ENCODE measurements around the gene RAPGEF2.

DNA sequence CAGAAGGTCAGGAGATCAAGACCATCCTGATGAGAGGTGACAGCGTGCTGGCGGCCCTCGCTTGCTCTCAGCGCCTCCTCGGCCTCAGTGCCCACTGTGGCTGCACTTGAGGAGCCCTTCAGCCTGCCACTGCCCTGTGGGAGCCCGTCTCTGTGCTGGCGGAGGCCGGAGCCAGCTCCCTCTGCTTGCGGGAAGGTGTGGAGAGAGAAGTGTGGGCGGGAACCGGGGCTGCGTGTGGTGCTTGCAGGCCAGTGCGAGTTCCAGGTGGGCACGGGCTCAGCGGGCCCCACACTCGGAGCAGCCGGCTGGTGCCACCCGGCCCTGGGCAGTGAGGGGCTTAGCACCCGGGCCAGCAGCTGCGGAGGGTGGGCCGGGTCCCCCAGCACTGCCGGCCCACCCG is 286.9 kb downstream of the RAPGEF2 start:
- TF ChIP-seq SMC3 (IDR thresholded peaks at IDR 0.05; ENCODE audit: borderline replicate concordance, low read length) (no peak), RBBP5 (conservative IDR thresholded peaks at IDR 0.05) (no peak), POLR2AphosphoS5 (IDR thresholded peaks at IDR 0.05; ENCODE audit: low read length) (no peak), BACH1 (IDR thresholded peaks at IDR 0.05; ENCODE audit: borderline replicate concordance) (no peak), RAD51 (IDR thresholded peaks at IDR 0.05) (no peak), GATAD2B (conservative IDR thresholded peaks at IDR 0.05; ENCODE audit: low read depth) (no peak), MYB (IDR thresholded peaks at IDR 0.05; ENCODE audit: borderline replicate concordance, low read depth, low read length) (no peak), CREB1 (IDR thresholded peaks at IDR 0.05; ENCODE audit: low read depth) (no peak)
- TF ChIP-seq, protein P1, sequence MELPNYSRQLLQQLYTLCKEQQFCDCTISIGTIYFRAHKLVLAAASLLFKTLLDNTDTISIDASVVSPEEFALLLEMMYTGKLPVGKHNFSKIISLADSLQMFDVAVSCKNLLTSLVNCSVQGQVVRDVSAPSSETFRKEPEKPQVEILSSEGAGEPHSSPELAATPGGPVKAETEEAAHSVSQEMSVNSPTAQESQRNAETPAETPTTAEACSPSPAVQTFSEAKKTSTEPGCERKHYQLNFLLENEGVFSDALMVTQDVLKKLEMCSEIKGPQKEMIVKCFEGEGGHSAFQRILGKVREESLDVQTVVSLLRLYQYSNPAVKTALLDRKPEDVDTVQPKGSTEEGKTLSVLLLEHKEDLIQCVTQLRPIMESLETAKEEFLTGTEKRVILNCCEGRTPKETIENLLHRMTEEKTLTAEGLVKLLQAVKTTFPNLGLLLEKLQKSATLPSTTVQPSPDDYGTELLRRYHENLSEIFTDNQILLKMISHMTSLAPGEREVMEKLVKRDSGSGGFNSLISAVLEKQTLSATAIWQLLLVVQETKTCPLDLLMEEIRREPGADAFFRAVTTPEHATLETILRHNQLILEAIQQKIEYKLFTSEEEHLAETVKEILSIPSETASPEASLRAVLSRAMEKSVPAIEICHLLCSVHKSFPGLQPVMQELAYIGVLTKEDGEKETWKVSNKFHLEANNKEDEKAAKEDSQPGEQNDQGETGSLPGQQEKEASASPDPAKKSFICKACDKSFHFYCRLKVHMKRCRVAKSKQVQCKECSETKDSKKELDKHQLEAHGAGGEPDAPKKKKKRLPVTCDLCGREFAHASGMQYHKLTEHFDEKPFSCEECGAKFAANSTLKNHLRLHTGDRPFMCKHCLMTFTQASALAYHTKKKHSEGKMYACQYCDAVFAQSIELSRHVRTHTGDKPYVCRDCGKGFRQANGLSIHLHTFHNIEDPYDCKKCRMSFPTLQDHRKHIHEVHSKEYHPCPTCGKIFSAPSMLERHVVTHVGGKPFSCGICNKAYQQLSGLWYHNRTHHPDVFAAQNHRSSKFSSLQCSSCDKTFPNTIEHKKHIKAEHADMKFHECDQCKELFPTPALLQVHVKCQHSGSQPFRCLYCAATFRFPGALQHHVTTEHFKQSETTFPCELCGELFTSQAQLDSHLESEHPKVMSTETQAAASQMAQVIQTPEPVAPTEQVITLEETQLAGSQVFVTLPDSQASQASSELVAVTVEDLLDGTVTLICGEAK (IDR thresholded peaks at IDR 0.05; ENCODE audit: borderline replicate concordance), result no peak
- TF ChIP-seq, protein P2, sequence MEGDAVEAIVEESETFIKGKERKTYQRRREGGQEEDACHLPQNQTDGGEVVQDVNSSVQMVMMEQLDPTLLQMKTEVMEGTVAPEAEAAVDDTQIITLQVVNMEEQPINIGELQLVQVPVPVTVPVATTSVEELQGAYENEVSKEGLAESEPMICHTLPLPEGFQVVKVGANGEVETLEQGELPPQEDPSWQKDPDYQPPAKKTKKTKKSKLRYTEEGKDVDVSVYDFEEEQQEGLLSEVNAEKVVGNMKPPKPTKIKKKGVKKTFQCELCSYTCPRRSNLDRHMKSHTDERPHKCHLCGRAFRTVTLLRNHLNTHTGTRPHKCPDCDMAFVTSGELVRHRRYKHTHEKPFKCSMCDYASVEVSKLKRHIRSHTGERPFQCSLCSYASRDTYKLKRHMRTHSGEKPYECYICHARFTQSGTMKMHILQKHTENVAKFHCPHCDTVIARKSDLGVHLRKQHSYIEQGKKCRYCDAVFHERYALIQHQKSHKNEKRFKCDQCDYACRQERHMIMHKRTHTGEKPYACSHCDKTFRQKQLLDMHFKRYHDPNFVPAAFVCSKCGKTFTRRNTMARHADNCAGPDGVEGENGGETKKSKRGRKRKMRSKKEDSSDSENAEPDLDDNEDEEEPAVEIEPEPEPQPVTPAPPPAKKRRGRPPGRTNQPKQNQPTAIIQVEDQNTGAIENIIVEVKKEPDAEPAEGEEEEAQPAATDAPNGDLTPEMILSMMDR (IDR thresholded peaks at IDR 0.05 in 2 of 3, conservative IDR thresholded peaks at IDR 0.05 in 1 of 3; ENCODE audit: control insufficient read depth in 2 of 3, extremely low read depth in 1 of 3, insufficient read depth in 1 of 3, low read depth in 3 of 3, low read length in 3 of 3), result no peak
- TF ChIP-seq, protein P3, sequence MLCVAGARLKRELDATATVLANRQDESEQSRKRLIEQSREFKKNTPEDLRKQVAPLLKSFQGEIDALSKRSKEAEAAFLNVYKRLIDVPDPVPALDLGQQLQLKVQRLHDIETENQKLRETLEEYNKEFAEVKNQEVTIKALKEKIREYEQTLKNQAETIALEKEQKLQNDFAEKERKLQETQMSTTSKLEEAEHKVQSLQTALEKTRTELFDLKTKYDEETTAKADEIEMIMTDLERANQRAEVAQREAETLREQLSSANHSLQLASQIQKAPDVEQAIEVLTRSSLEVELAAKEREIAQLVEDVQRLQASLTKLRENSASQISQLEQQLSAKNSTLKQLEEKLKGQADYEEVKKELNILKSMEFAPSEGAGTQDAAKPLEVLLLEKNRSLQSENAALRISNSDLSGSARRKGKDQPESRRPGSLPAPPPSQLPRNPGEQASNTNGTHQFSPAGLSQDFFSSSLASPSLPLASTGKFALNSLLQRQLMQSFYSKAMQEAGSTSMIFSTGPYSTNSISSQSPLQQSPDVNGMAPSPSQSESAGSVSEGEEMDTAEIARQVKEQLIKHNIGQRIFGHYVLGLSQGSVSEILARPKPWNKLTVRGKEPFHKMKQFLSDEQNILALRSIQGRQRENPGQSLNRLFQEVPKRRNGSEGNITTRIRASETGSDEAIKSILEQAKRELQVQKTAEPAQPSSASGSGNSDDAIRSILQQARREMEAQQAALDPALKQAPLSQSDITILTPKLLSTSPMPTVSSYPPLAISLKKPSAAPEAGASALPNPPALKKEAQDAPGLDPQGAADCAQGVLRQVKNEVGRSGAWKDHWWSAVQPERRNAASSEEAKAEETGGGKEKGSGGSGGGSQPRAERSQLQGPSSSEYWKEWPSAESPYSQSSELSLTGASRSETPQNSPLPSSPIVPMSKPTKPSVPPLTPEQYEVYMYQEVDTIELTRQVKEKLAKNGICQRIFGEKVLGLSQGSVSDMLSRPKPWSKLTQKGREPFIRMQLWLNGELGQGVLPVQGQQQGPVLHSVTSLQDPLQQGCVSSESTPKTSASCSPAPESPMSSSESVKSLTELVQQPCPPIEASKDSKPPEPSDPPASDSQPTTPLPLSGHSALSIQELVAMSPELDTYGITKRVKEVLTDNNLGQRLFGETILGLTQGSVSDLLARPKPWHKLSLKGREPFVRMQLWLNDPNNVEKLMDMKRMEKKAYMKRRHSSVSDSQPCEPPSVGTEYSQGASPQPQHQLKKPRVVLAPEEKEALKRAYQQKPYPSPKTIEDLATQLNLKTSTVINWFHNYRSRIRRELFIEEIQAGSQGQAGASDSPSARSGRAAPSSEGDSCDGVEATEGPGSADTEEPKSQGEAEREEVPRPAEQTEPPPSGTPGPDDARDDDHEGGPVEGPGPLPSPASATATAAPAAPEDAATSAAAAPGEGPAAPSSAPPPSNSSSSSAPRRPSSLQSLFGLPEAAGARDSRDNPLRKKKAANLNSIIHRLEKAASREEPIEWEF (IDR thresholded peaks at IDR 0.05; ENCODE audit: insufficient replicate concordance, low read depth, low read length), result no peak
- TF ChIP-seq, protein P4, sequence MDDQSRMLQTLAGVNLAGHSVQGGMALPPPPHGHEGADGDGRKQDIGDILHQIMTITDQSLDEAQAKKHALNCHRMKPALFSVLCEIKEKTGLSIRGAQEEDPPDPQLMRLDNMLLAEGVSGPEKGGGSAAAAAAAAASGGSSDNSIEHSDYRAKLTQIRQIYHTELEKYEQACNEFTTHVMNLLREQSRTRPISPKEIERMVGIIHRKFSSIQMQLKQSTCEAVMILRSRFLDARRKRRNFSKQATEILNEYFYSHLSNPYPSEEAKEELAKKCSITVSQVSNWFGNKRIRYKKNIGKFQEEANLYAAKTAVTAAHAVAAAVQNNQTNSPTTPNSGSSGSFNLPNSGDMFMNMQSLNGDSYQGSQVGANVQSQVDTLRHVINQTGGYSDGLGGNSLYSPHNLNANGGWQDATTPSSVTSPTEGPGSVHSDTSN (IDR thresholded peaks at IDR 0.05; ENCODE audit: insufficient replicate concordance, low read depth, low read length), result no peak
